ENCODE measurements around the gene C19orf73.
"Not testable (repeated sequence)": the region's sequence is repeated elsewhere in the genome, so short reads cannot be mapped to it uniquely, and the experiment has no call there.

The C19orf73 gene

GRCh38 chr19:49148784-49149651 is 30.1 kb upstream of the C19orf73 start:
- no peak for FAIRE-seq

GRCh38 chr19:49148044-49148682 is 29.2 kb upstream of the C19orf73 start:
- FAIRE-seq = no peak

- FAIRE-seq = not testable (repeated sequence)
These were observed 27.4 kb upstream of the C19orf73 start for GRCh38 chr19:49146408-49146770.

GRCh38 chr19:49145573-49146407 is 26.8 kb upstream of the C19orf73 start:
- FAIRE-seq = no peak

- peak; percentile 92 for FAIRE-seq
These were observed 24.0 kb upstream of the C19orf73 start for GRCh38 chr19:49142866-49143335.

GRCh38 chr19:49141352-49141751 is 22.4 kb upstream of the C19orf73 start:
- FAIRE-seq = no peak

GRCh38 chr19:49140951-49141350 is 22.0 kb upstream of the C19orf73 start:
- FAIRE-seq = no peak

- no peak for FAIRE-seq
These were observed 17.8 kb upstream of the C19orf73 start for GRCh38 chr19:49136771-49137171.

- FAIRE-seq = no peak
These were observed 16.7 kb upstream of the C19orf73 start for GRCh38 chr19:49135686-49136085.

- no peak for FAIRE-seq
These were observed 14.9 kb upstream of the C19orf73 start for GRCh38 chr19:49133621-49134454.

- FAIRE-seq = no peak
These were observed 14.1 kb upstream of the C19orf73 start for GRCh38 chr19:49132974-49133609.

GRCh38 chr19:49130325-49130724 is 11.4 kb upstream of the C19orf73 start:
- no peak for FAIRE-seq

- FAIRE-seq = no peak
These were observed 10.3 kb upstream of the C19orf73 start for GRCh38 chr19:49129238-49129583.

- no peak for FAIRE-seq
These were observed 9.7 kb upstream of the C19orf73 start for GRCh38 chr19:49128545-49129237.

GRCh38 chr19:49127674-49128544 is 9.0 kb upstream of the C19orf73 start:
- no peak for FAIRE-seq

GRCh38 chr19:49127225-49127624 is 8.3 kb upstream of the C19orf73 start:
- FAIRE-seq = not testable (repeated sequence)

GRCh38 chr19:49126575-49126974 is 7.6 kb upstream of the C19orf73 start:
- FAIRE-seq = no peak

GRCh38 chr19:49125025-49125731 is 6.2 kb upstream of the C19orf73 start:
- FAIRE-seq = no peak

- FAIRE-seq = not testable (repeated sequence)
These were observed 4.3 kb upstream of the C19orf73 start for GRCh38 chr19:49123285-49123684.

- FAIRE-seq = not testable (repeated sequence)
These were observed 2.9 kb upstream of the C19orf73 start for GRCh38 chr19:49121841-49122240.

Data from islet of Langerhans (tissue), 1 donor.